ENCODE data around the gene AMT.

AMT gene

DNA sequence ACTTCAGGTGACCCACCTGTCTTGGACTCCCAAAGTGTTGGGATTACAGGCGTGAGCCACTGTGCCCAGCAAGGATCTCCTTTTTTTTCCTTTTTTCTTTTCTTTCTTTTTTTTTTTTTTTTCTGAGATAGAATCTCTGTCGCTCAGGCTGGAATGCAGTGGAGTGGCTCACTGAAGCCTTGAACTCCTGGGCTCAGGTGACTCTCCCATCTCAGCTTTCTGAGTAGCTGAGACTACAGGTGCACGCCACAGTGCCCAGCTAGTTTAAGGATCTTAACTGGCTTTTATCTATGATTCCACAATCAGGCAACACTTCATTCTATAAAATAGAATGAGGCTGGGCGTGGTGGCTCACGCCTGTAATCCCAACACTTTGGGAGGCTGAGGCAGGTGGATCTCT lies 23.1 kb upstream of the AMT start:
- Histone ChIP-seq H3K27me3 (no peaks in the 10 kb centered on the region), H3K36me3 (no peaks in the 10 kb centered on the region), H3K9me3 (no peaks in the 10 kb centered on the region), H3K4me1 (ENCODE audit: control insufficient read depth in 1 of 2, insufficient read depth in 1 of 2, low read depth in 1 of 2, low read length in 1 of 2) (peaks cover 40 to 48% of the 10 kb centered on the region in 2 experiments), H3K27ac (peak overlapping the region; percentile 84), H3K4me3 (ENCODE audit: low read depth in 1 of 2, low read length in 1 of 2) (peak overlapping the region in 1 of 2 experiments; percentile 40)
- TF ChIP-seq, protein P1, sequence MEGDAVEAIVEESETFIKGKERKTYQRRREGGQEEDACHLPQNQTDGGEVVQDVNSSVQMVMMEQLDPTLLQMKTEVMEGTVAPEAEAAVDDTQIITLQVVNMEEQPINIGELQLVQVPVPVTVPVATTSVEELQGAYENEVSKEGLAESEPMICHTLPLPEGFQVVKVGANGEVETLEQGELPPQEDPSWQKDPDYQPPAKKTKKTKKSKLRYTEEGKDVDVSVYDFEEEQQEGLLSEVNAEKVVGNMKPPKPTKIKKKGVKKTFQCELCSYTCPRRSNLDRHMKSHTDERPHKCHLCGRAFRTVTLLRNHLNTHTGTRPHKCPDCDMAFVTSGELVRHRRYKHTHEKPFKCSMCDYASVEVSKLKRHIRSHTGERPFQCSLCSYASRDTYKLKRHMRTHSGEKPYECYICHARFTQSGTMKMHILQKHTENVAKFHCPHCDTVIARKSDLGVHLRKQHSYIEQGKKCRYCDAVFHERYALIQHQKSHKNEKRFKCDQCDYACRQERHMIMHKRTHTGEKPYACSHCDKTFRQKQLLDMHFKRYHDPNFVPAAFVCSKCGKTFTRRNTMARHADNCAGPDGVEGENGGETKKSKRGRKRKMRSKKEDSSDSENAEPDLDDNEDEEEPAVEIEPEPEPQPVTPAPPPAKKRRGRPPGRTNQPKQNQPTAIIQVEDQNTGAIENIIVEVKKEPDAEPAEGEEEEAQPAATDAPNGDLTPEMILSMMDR (IDR thresholded peaks at IDR 0.05), result no peak

DNA sequence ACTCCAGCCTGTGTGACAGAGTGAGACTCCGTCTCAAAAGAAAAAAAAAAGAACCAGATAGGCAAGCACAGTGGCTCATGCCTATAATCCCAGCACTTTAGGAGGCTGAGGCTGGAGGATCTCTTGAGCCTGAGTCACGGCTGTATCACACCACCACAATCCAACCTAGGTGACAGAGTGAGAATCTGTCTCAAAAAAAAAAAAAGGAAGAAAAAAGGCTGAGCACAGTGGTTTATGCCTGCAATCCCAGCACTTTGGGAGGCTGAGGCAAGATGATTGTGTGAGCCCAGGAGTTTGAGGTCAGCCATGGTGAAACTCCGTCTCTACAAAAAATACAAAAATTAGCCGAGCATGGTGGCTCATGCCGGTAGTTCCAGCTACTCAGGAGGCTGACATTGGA lies 12.5 kb upstream of the AMT start:
- TF ChIP-seq, protein P1 (IDR thresholded peaks at IDR 0.05), result no peak
- no peaks in the 10 kb centered on the region for H3K27me3 ChIP-seq
- no peak overlapping the region for H3K27ac ChIP-seq
- no peaks in the 10 kb centered on the region for H3K36me3 ChIP-seq
- H3K4me3 ChIP-seq (ENCODE audit: low read depth in 1 of 2, low read length in 1 of 2), result no peak overlapping the region
- no peaks in the 10 kb centered on the region for H3K9me3 ChIP-seq
- peaks cover 0 to under 1% of the 10 kb centered on the region in 2 experiments for H3K4me1 ChIP-seq (ENCODE audit: control insufficient read depth in 1 of 2, insufficient read depth in 1 of 2, low read depth in 1 of 2, low read length in 1 of 2)

DNA sequence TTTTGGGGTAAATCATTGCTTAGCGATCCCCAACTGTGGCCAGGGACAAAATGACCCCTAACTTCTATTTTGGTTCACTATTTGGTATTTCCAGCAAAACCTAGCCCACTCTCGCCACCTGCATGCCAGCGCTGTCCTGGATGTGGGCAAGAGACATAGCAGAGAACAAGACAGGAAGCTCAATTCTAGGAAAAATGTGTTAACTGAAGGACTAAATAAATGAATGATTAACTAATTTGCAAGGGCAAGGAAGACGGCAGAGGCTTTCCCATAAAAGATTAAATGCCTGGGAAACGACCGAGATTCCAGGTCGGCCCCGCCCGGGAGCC lies 6.4 kb upstream of the AMT start:
- Histone ChIP-seq H3K36me3 (no peaks in the 10 kb centered on the region), H3K9me3 (no peaks in the 10 kb centered on the region), H3K27me3 (no peaks in the 10 kb centered on the region), H3K27ac (peak overlapping the region; percentile 88), H3K4me1 (ENCODE audit: control insufficient read depth in 1 of 2, insufficient read depth in 1 of 2, low read depth in 1 of 2, low read length in 1 of 2) (peaks cover 5 to 17% of the 10 kb centered on the region in 2 experiments), H3K4me3 (ENCODE audit: low read depth in 1 of 2, low read length in 1 of 2) (peak overlapping the region; percentile 80 to 89)
- TF ChIP-seq, protein P1 (IDR thresholded peaks at IDR 0.05), result no peak

DNA sequence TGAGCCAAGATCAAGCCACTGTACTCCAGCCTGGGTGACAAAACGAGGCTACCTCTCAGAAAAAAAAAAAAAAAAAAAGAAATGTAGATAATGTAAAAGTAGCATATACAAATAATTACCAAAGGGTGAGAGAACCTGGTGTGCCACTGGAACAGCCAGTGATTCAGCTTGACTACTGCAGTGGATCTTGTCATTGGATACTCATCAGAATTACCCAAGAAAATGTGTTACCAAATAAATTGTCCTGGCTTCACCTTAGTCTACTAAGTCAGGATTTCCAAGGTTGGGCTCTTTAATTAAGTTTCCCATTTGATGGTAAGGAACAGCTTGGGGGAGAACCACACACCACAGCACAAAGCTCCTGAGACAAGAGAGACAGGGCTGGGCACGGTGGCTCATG lies 5.3 kb upstream of the AMT start:
- H3K36me3 ChIP-seq, result no peaks in the 10 kb centered on the region
- H3K4me3 ChIP-seq (ENCODE audit: low read depth in 1 of 2, low read length in 1 of 2), result no peak overlapping the region
- TF ChIP-seq, protein P1 (IDR thresholded peaks at IDR 0.05), result no peak
- H3K9me3 ChIP-seq, result no peaks in the 10 kb centered on the region
- H3K27me3 ChIP-seq, result no peaks in the 10 kb centered on the region
- peaks cover 8 to 20% of the 10 kb centered on the region in 2 experiments for H3K4me1 ChIP-seq (ENCODE audit: control insufficient read depth in 1 of 2, insufficient read depth in 1 of 2, low read depth in 1 of 2, low read length in 1 of 2)
- no peak overlapping the region for H3K27ac ChIP-seq

DNA sequence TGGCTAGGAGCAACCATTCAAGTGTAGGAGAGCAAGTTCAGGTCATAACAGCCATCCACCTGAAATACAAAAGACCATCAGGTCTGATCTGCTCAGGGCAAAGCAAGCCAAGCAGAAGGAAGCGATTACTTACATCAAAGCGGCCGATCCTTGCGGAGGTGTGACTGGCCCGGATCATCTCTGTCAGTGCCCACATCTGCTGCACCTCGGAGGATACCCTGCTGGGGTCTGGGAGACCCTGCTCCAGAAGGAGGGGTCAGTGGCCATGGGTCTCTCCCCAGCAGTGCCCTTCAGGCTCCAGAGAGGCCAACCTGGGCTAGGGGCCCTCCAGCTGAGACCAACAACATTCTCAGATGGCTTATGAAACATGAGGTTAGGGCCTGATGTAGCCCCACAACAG lies 2.5 kb upstream of the AMT start:
- Histone ChIP-seq H3K4me3 (ENCODE audit: low read depth in 1 of 2, low read length in 1 of 2) (no peak overlapping the region), H3K27ac (no peak overlapping the region), H3K36me3 (no peaks in the 10 kb centered on the region), H3K4me1 (ENCODE audit: control insufficient read depth in 1 of 2, insufficient read depth in 1 of 2, low read depth in 1 of 2, low read length in 1 of 2) (peaks cover 19 to 32% of the 10 kb centered on the region in 2 experiments), H3K9me3 (no peaks in the 10 kb centered on the region), H3K27me3 (no peaks in the 10 kb centered on the region)
- TF ChIP-seq, protein P1 (IDR thresholded peaks at IDR 0.05), result no peak

DNA sequence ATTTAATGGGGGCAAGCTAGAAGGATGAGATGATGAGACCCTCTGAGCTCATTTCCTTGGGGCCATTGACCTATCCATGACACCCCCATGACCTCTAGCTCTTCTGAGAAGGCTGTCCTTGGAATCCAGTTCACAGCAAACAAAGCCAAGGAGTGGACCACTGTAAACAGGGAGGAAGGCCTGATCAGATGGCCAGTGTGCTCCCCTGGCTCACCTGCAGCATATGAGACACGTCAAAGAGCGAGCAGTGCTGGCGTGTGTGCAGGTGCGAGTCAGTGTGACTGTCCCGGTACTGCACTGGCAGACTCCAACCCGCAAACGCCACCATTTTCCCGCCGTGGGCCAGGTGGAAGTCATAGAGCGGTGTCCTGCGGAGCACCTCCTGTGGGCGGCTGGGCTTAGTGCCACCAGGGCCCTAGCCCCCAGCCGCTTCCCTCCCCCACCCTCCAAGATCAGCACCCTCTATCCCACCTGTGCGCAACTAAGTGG lies 339 bp downstream of the AMT start:
- Histone ChIP-seq H3K27me3 (no peaks in the 10 kb centered on the region), H3K4me1 (ENCODE audit: control insufficient read depth in 1 of 2, insufficient read depth in 1 of 2, low read depth in 1 of 2, low read length in 1 of 2) (peaks cover 23 to 32% of the 10 kb centered on the region in 2 experiments), H3K4me3 (ENCODE audit: low read depth in 1 of 2, low read length in 1 of 2) (peak overlapping the region in 1 of 2 experiments; percentile 31), H3K27ac (peak overlapping the region; percentile 30), H3K9me3 (no peaks in the 10 kb centered on the region), H3K36me3 (peaks cover 7% of the 10 kb centered on the region)
- TF ChIP-seq, protein P1 (IDR thresholded peaks at IDR 0.05), result no peak

Data from neutrophil (primary cell).